Hepatocyte (in vitro differentiated cells): ENCODE data around the gene SET.

Experiments
- CTCF ChIP-seq: fragments of 200-600 bp; sonication (generic); IDR thresholded peaks from 2 replicates; pipeline ENCODE4 v1.5.1; 2016; ENCODE audit warnings: antibody characterized with exemption, mild to moderate bottlenecking; ENCODE audit not compliant: poor library complexity
- EZH2 ChIP-seq: fragments of 200-600 bp; sonication (generic); IDR thresholded peaks from 2 replicates; pipeline ENCODE4 v1.6.1; 2016; ENCODE audit warnings: antibody characterized with exemption, mild to moderate bottlenecking, borderline replicate concordance
- EZH2phosphoT487 ChIP-seq: fragments of 200-600 bp; sonication (generic); IDR thresholded peaks from one replicate; pipeline ENCODE4 v1.6.1; 2018; ENCODE audit warnings: antibody characterized with exemption, mild to moderate bottlenecking, low read depth, moderate library complexity; ENCODE audit not compliant: unreplicated experiment, severe bottlenecking

- TF ChIP-seq CTCF, result no peak
- TF ChIP-seq EZH2, result no peak
- TF ChIP-seq EZH2phosphoT487, result no peak
Measured at GRCh38 chr9:128705051-128705965, 16.3 kb downstream of the SET start.
